CD8-positive, alpha-beta memory T cell (primary cell): Measurements from ENCODE around the gene GRM8. TPM values are rescaled to one million over a fixed set of nuclear protein-coding genes. Genes with fewer than 3 reads are reported as not detected.

Experiments used
- CTCF ChIA-PET: fragments of 350-600 bp; sonication (Branson Sonifier 250); formaldehyde crosslinking; loops from one replicate; lab custom pipeline; 2021; ENCODE audit warnings: antibody characterized with exemption; lab: Charles Lee
- POLR2A ChIA-PET: fragments of 350-600 bp; sonication (Branson Sonifier 250); formaldehyde crosslinking; loops from one replicate; lab custom pipeline; 2021; ENCODE audit warnings: antibody characterized with exemption; lab: Charles Lee
- DNase-seq, 5 donors: peaks; one replicate each; pipeline versions ENCODE4 v3.0.0 to v3.0.0-alpha.2; 2020 to 2022; ENCODE audit warnings: mixed read lengths in 1 of 5
- H3K27ac ChIP-seq: one replicate; pipeline ENCODE4 v1.7.0; 2013; ENCODE audit warnings: low read depth, mild to moderate bottlenecking, low read length, moderate library complexity
- H3K27me3 ChIP-seq: 2 replicates; pipeline ENCODE4 v1.7.0; 2013; ENCODE audit warnings: low read length, mild to moderate bottlenecking; ENCODE audit not compliant: insufficient read depth, poor library complexity, severe bottlenecking
- H3K36me3 ChIP-seq: 2 replicates; pipeline ENCODE4 v1.7.0; 2013; ENCODE audit warnings: mild to moderate bottlenecking, low read length, moderate library complexity; ENCODE audit not compliant: insufficient read depth
- H3K4me1 ChIP-seq: 2 replicates; pipeline ENCODE4 v1.7.0; 2013; ENCODE audit warnings: mild to moderate bottlenecking, low read length, moderate library complexity; ENCODE audit not compliant: insufficient read depth
- H3K4me3 ChIP-seq: 2 replicates; pipeline ENCODE4 v1.7.0; 2013; ENCODE audit warnings: mild to moderate bottlenecking, low read length
- H3K9me3 ChIP-seq: 2 replicates; pipeline ENCODE4 v1.7.0; 2013; ENCODE audit warnings: mild to moderate bottlenecking, low read length
- H3K27ac Mint-ChIP-seq, 8 donors: one replicate each; pipeline ENCODE4 v1.8.0; 2020 to 2021; ENCODE audit warnings: mixed read lengths in 8 of 8, mild to moderate bottlenecking in 6 of 8, inconsistent platforms in 3 of 8, moderate library complexity in 3 of 8
- H3K27me3 Mint-ChIP-seq, 2 donors: one replicate each; pipeline ENCODE4 v1.8.0; 2020 to 2021; ENCODE audit warnings: mixed read lengths in 2 of 2, mild to moderate bottlenecking in 1 of 2, moderate library complexity in 1 of 2
- H3K36me3 Mint-ChIP-seq, 3 donors: one replicate each; pipeline ENCODE4 v1.8.0; 2020 to 2021; ENCODE audit warnings: mixed read lengths in 3 of 3, inconsistent platforms in 1 of 3, mild to moderate bottlenecking in 1 of 3
- H3K4me1 Mint-ChIP-seq, 3 donors: one replicate each; pipeline ENCODE4 v1.8.0; 2020 to 2021; ENCODE audit warnings: mixed read lengths in 3 of 3, inconsistent platforms in 1 of 3, mild to moderate bottlenecking in 1 of 3
- H3K4me3 Mint-ChIP-seq, 7 donors: one replicate each; pipeline ENCODE4 v1.8.0; 2020 to 2021; ENCODE audit warnings: mixed read lengths in 7 of 7, mild to moderate bottlenecking in 6 of 7, moderate library complexity in 4 of 7, inconsistent platforms in 2 of 7
- H3K9me3 Mint-ChIP-seq, 5 donors: one replicate each; pipeline ENCODE4 v1.8.0; 2020 to 2022; ENCODE audit warnings: mixed read lengths in 5 of 5, mild to moderate bottlenecking in 3 of 5, moderate library complexity in 2 of 5, inconsistent platforms in 1 of 5
- polyA plus RNA-seq: library from polyadenylated mRNA; unstranded; fragments of 300-500 nt; fragmentation: Illumina TruSeq; gene quantifications from one replicate; pipeline ENCODE4 v1.2.3, GENCODE V29; 2021
- total RNA-seq, 2 experiments: library from RNA; stranded (reverse); gene quantifications; one replicate each; pipeline ENCODE4 v1.2.3, GENCODE V29; 2021

The GRM8 gene
- total and polyA plus RNA-seq, 3 experiments from 2014 or later = not detected

GRCh38 chr7:126495001-126495400, 757.7 kb downstream of the GRM8 start:
- no peaks in the 10 kb centered on the region for H3K27me3 ChIP-seq
- H3K9me3 ChIP-seq = no peaks in the 10 kb centered on the region
- Mint-ChIP-seq H3K27me3 (no peaks in the 10 kb centered on the region), H3K27ac (no peak overlapping the region), H3K9me3 (peaks cover 0 to 7% (median 6%) of the 10 kb centered on the region in 5 donors), H3K36me3 (no peaks in the 10 kb centered on the region), H3K4me1 (no peaks in the 10 kb centered on the region), H3K4me3 (no peak overlapping the region)
- H3K27ac ChIP-seq = no peak overlapping the region
- ChIA-PET CTCF (no interaction called here), POLR2A (no interaction called here)
- no peak for DNase-seq
- no peaks in the 10 kb centered on the region for H3K36me3 ChIP-seq
- H3K4me1 ChIP-seq = no peaks in the 10 kb centered on the region
- H3K4me3 ChIP-seq = no peak overlapping the region

DNA sequence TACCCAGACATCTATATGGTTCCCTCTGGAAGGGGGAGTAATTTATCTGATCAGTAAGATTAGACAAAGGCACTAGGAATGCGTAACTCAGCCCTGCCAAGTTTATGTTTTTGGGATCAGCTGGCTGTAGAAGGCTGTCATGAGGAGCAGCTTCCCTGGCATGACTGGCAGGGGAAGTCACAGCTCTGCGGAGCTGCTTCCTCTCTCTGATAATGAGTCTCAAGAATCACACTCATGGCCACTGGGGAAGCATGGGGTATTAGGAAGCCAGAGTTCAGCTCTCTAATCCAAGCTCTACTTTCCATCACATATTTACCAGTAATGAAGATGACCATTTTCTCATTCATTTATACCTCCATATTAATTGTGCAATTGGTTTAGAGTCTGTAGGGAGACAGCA, 758.9 kb downstream of the GRM8 start:
- H3K36me3 ChIP-seq = no peaks in the 10 kb centered on the region
- peaks cover 0 to 15% (median 7%) of the 10 kb centered on the region in 5 donors for H3K9me3 Mint-ChIP-seq
- no peaks in the 10 kb centered on the region for H3K4me1 ChIP-seq
- ChIA-PET POLR2A (no interaction called here), CTCF (no interaction called here)
- H3K27me3 Mint-ChIP-seq = no peaks in the 10 kb centered on the region
- no peaks in the 10 kb centered on the region for H3K27me3 ChIP-seq
- no peak overlapping the region for H3K4me3 Mint-ChIP-seq
- DNase-seq = no peak
- H3K4me1 Mint-ChIP-seq = no peaks in the 10 kb centered on the region
- no peaks in the 10 kb centered on the region for H3K9me3 ChIP-seq
- H3K36me3 Mint-ChIP-seq = no peaks in the 10 kb centered on the region
- H3K27ac Mint-ChIP-seq = no peak overlapping the region
- no peak overlapping the region for H3K27ac ChIP-seq
- H3K4me3 ChIP-seq = no peak overlapping the region

GRCh38 chr7:126489874-126490273, 762.9 kb downstream of the GRM8 start:
- no peak overlapping the region for H3K4me3 ChIP-seq
- H3K9me3 Mint-ChIP-seq = peaks cover 0 to 15% (median 5%) of the 10 kb centered on the region in 5 donors
- no peaks in the 10 kb centered on the region for H3K27me3 ChIP-seq
- H3K36me3 ChIP-seq = no peaks in the 10 kb centered on the region
- H3K36me3 Mint-ChIP-seq = no peaks in the 10 kb centered on the region
- no peak for DNase-seq
- no peaks in the 10 kb centered on the region for H3K4me1 ChIP-seq
- H3K9me3 ChIP-seq = no peaks in the 10 kb centered on the region
- H3K4me3 Mint-ChIP-seq = no peak overlapping the region
- ChIA-PET POLR2A (no interaction called here), CTCF (no interaction called here)
- H3K27ac ChIP-seq = no peak overlapping the region
- H3K27me3 Mint-ChIP-seq = no peaks in the 10 kb centered on the region
- no peaks in the 10 kb centered on the region for H3K4me1 Mint-ChIP-seq
- H3K27ac Mint-ChIP-seq = no peak overlapping the region

- H3K9me3 Mint-ChIP-seq = peaks cover 0 to 23% (median 3%) of the 10 kb centered on the region in 5 donors
- POLR2A ChIA-PET = no interaction called here
- Histone ChIP-seq H3K4me1 (no peaks in the 10 kb centered on the region), H3K36me3 (no peaks in the 10 kb centered on the region), H3K27ac (no peak overlapping the region), H3K27me3 (no peaks in the 10 kb centered on the region), H3K4me3 (no peak overlapping the region), H3K9me3 (no peaks in the 10 kb centered on the region)
- H3K4me3 Mint-ChIP-seq = no peak overlapping the region
- DNase-seq = no peak
- H3K27me3 Mint-ChIP-seq = peaks cover 0 to 1% of the 10 kb centered on the region in 2 donors
- H3K27ac Mint-ChIP-seq = no peak overlapping the region
- CTCF ChIA-PET = no interaction called here
- H3K36me3 Mint-ChIP-seq = no peaks in the 10 kb centered on the region
- no peaks in the 10 kb centered on the region for H3K4me1 Mint-ChIP-seq
These were observed 764.9 kb downstream of the GRM8 start for GRCh38 chr7:126487728-126488442.

DNA sequence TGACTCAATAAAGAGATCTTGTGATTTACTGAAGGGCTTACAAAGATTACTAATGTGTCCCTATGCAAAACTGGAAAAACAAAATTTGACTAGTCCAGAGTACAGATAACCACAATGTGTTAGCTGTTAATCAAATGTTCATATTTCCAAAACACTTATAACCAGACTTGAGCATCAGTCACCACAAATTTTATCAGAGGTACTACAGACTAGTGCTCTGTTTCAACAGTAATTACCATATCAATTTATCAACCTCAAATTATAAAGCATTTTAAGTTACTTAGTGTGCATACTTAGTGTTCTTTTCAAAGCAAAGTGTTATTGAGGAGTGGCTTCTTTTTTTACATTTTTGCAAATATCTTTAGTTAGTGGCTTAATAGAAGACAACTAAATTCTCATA, 765.9 kb downstream of the GRM8 start:
- Histone ChIP-seq H3K36me3 (no peaks in the 10 kb centered on the region), H3K4me3 (no peak overlapping the region), H3K4me1 (no peaks in the 10 kb centered on the region), H3K27me3 (no peaks in the 10 kb centered on the region), H3K27ac (no peak overlapping the region), H3K9me3 (no peaks in the 10 kb centered on the region)
- POLR2A ChIA-PET = no interaction called here
- Mint-ChIP-seq H3K4me1 (no peaks in the 10 kb centered on the region), H3K27me3 (peaks cover 0 to 1% of the 10 kb centered on the region in 2 donors), H3K27ac (no peak overlapping the region), H3K4me3 (no peak overlapping the region), H3K36me3 (no peaks in the 10 kb centered on the region), H3K9me3 (peaks cover 0 to 23% (median 3%) of the 10 kb centered on the region in 5 donors)
- CTCF ChIA-PET = no interaction called here
- DNase-seq = no peak

DNA sequence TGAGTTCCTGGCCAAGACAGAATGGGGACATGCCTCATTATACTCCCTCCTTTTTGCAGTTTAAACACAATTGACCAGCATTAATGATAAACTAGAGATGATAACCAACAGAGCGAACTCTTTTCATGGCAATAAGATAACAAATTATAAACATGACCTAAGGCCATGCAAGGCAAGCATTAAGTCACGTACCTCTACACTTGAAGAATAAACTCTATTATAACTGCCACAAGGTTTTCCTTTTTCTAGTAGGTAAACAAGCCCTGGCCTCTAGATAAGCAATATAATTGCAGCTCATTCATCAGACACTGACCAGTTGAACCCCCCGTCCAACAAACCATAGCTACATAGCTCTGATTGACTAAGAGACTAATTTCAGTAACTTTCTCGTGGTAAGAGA, 767.0 kb downstream of the GRM8 start:
- Histone ChIP-seq H3K4me1 (no peaks in the 10 kb centered on the region), H3K9me3 (no peaks in the 10 kb centered on the region), H3K4me3 (no peak overlapping the region), H3K27me3 (no peaks in the 10 kb centered on the region), H3K27ac (no peak overlapping the region), H3K36me3 (no peaks in the 10 kb centered on the region)
- Mint-ChIP-seq H3K36me3 (no peaks in the 10 kb centered on the region), H3K9me3 (peaks cover 0 to 31% (median 1%) of the 10 kb centered on the region in 5 donors), H3K27me3 (peaks cover 0 to 1% of the 10 kb centered on the region in 2 donors), H3K4me1 (no peaks in the 10 kb centered on the region), H3K27ac (no peak overlapping the region), H3K4me3 (no peak overlapping the region)
- DNase-seq = no peak
- ChIA-PET CTCF (no interaction called here), POLR2A (no interaction called here)

GRCh38 chr7:126483972-126484371, 768.8 kb downstream of the GRM8 start:
- no peaks in the 10 kb centered on the region for H3K4me1 Mint-ChIP-seq
- H3K4me1 ChIP-seq = no peaks in the 10 kb centered on the region
- no peaks in the 10 kb centered on the region for H3K36me3 ChIP-seq
- POLR2A ChIA-PET = no interaction called here
- no peaks in the 10 kb centered on the region for H3K36me3 Mint-ChIP-seq
- no peaks in the 10 kb centered on the region for H3K27me3 ChIP-seq
- DNase-seq = no peak
- CTCF ChIA-PET = no interaction called here
- no peak overlapping the region for H3K27ac ChIP-seq
- no peaks in the 10 kb centered on the region for H3K9me3 ChIP-seq
- H3K4me3 ChIP-seq = no peak overlapping the region
- peaks cover 0 to 1% of the 10 kb centered on the region in 2 donors for H3K27me3 Mint-ChIP-seq
- H3K9me3 Mint-ChIP-seq = peaks cover 0 to 29% (median 2%) of the 10 kb centered on the region in 5 donors
- H3K4me3 Mint-ChIP-seq = no peak overlapping the region
- no peak overlapping the region for H3K27ac Mint-ChIP-seq

DNA sequence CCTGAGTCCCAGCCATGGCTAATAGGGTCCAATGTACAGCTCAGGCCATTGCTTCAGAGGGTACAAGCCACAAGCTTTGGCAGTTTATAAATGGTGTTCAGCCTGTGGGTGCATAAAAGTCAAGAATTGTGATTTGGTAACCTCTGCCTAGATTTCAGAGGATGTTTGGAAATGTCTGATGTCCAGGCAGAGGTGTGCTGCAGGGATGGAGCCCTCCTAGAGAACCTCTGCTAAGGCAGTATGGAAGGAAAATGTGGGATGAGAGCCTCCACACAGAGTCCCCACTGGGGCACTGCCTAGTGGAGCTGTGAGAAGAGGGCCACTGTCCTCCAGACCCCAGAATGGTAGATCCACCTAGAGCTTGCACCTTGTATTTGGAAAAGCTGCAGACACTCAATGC, 779.9 kb downstream of the GRM8 start:
- Histone ChIP-seq H3K4me1 (no peaks in the 10 kb centered on the region), H3K27ac (no peak overlapping the region), H3K9me3 (no peaks in the 10 kb centered on the region), H3K4me3 (no peak overlapping the region), H3K27me3 (no peaks in the 10 kb centered on the region), H3K36me3 (no peaks in the 10 kb centered on the region)
- no peak overlapping the region for H3K27ac Mint-ChIP-seq
- no peaks in the 10 kb centered on the region for H3K36me3 Mint-ChIP-seq
- no peaks in the 10 kb centered on the region for H3K27me3 Mint-ChIP-seq
- peaks cover under 1 to 15% (median 6%) of the 10 kb centered on the region in 5 donors for H3K9me3 Mint-ChIP-seq
- H3K4me1 Mint-ChIP-seq = no peaks in the 10 kb centered on the region
- POLR2A ChIA-PET = no interaction called here
- no peak overlapping the region for H3K4me3 Mint-ChIP-seq
- CTCF ChIA-PET = no interaction called here
- no peak for DNase-seq
